Esophagus muscularis mucosa (tissue), 3 donors: Measurements from ENCODE around the gene GLIS1.

Experiments
- CTCF ChIP-seq, 3 experiments: fragments of 200-600 bp in 2 of 3; fragments of 450-650 bp in 1 of 3; sonication (generic) in 2 of 3; IDR thresholded peaks; one replicate each; pipeline ENCODE4 v1.5.1; 2017 to 2019; ENCODE audit warnings: antibody characterized with exemption in 3 of 3, mild to moderate bottlenecking in 2 of 3, moderate library complexity in 1 of 3
- POLR2A ChIP-seq: fragments of 450-650 bp; IDR thresholded peaks from one replicate; pipeline ENCODE4 v1.6.1; 2017; ENCODE audit warnings: antibody characterized with exemption, moderate library complexity, mild to moderate bottlenecking, low read depth
- POLR2AphosphoS5 ChIP-seq, 2 donors: sonication (generic); formaldehyde crosslinking; IDR thresholded peaks; one replicate each; pipeline ENCODE4 v1.6.1; 2017; ENCODE audit warnings: antibody characterized with exemption in 2 of 2

GRCh38 chr1:53471000-53471399 is 268.0 kb downstream of the GLIS1 start:
- no peak for TF ChIP-seq CTCF (IDR thresholded peaks at IDR 0.05)
- TF ChIP-seq POLR2AphosphoS5 (IDR thresholded peaks at IDR 0.05) = no peak
- no peak for TF ChIP-seq POLR2A
